Activated CD4-positive, alpha-beta T cell treated with anti-CD3 and anti-CD28 coated beads for 24 hours (primary cell): ENCODE data around the gene NINL.
"Not testable (repeated sequence)": the region's sequence is repeated elsewhere in the genome, so short reads cannot be mapped to it uniquely, and the experiment has no call there.

ENCODE experiments used
- DNase-seq, 2 donors: peaks; one replicate each; pipeline ENCODE4 v3.0.0-alpha.2; 2020; ENCODE audit warnings: low read depth in 2 of 2

Gene NINL

DNA sequence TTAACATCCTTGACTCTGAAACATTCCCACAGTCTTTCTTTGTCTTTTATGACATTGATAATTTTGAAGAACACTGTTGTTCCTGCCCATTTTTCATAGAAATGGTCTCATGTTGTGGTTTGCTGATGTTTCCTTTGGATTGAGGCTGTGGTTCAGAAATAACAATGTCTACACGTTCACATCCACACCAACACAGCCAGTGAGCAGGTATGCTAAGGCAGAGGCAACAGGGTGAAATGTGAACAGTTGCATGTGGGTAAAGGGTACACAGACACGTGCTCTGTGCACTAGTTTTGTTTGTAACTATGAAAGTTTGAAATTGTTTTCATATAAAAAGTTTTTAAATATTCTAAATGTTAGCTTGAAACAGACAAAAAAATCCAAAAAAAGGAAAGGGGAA is 99.5 kb downstream of the NINL start:
- no peak for DNase-seq

DNA sequence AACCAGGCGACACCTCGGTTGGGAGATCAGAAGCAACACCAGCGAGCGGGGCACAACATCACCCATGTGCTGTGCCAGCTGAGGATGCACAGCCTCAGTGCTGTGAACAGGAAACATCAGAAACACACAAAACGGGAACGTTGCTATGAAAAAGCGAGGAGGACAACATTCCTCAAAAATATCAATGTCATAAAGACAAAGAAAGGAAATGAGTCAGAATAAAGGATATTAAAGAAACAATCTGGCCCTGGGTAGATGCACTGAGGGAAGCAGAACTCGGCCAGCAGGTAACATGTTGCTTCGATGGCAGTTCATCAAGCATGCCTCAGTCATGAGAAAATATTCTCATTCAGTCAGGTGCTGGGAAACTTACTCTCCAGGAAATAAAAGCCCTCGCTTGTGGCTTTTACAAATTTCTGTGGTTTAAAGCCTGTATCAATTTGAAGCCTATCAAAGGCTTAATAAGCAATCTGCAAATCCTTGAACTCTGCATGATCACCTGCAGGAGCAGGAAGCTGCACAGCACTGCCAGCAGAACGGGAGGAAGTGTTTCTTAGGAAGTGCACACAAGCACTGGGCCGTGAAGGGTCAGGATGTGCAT is 100.3 kb downstream of the NINL start:
- no peak for DNase-seq

DNA sequence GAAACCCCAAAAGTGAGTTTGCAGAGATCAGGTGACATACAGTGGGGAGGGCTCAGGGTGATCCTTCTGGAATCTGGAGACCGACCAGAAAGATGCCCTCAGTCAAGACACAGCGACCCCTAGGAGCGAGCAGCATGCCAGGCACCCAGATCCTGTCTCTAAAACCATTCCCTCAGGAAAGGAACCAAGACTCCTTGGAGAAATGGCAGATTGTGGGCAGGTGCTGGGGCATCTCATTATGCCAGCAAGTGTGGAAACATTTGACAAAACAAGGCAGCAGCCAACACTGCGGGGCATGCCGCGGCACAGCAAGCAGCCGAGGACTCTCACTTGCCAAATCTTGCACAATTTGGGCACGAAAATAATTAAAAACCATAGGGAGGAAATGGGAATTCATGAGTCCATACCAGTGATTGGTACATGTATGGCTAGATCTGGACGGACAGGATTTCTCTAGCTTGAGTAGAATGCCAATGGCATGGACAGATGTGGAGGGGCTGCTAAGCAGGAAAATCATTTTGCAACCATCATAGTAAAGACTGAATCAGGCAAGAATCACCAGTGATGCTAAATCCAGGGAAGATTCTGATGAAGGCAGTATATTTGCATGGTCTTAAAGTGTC is 101.0 kb downstream of the NINL start:
- DNase-seq: no peak

DNA sequence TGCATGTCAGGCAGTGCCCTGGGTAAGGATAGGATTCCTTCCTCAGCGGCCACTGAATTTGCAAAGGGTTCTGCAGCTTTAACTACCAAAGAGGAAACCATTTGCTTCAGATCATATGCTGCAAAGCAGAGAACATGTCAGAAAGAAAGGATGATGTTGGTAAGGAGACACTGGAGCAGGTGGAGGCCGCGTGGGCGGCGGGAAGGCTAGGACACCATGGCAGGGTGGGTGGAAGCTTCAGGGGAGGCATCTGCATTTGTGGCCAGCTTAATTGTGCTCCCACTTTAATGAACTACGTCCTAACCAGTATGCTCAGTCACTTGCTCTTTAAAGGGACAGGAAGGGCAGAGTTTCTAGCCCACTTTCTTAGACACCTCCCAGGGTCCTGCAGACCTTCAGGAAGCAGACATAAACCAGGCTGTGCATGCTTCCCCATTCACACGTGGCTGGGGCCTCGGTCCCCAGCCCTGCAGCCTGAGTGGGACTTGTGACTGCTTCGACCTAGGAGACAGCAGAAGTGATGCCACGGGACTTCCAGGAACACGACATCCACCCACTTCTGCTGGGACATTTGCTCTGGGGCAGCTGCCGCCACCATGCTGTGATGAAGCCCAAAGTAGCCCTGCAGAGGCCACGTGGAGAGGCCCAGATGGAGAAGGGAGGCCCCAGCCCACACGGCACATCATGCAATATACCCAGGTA is 101.7 kb downstream of the NINL start:
- no peak for DNase-seq

DNA sequence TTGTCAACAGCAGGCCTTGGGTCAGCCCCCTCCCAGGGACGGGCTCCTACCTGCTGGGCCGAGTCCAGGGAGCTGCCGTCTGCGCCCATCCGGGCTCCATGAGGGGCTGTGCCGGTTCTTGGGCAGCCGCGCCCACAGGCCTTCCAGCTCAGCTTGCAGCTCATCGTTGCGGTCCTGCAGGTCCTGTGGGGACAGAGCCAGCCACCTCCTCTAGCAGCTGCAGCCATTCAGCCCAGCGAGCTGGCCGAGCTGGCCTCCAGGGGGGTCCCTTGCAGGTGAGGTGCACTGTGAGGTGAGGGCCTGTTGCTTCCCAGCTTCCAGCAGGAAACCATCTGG is 103.4 kb downstream of the NINL start:
- no peak for DNase-seq

- no peak for DNase-seq
These were observed 104.0 kb downstream of the NINL start for GRCh38 chr20:25481235-25481917.

- DNase-seq: no peak
These were observed 104.5 kb downstream of the NINL start for GRCh38 chr20:25480797-25481196.

- no peak for DNase-seq
These were observed 105.2 kb downstream of the NINL start for GRCh38 chr20:25480156-25480555.

GRCh38 chr20:25479638-25480037 is 105.7 kb downstream of the NINL start:
- no peak for DNase-seq

GRCh38 chr20:25478889-25479568 is 106.3 kb downstream of the NINL start:
- DNase-seq: no peak

DNA sequence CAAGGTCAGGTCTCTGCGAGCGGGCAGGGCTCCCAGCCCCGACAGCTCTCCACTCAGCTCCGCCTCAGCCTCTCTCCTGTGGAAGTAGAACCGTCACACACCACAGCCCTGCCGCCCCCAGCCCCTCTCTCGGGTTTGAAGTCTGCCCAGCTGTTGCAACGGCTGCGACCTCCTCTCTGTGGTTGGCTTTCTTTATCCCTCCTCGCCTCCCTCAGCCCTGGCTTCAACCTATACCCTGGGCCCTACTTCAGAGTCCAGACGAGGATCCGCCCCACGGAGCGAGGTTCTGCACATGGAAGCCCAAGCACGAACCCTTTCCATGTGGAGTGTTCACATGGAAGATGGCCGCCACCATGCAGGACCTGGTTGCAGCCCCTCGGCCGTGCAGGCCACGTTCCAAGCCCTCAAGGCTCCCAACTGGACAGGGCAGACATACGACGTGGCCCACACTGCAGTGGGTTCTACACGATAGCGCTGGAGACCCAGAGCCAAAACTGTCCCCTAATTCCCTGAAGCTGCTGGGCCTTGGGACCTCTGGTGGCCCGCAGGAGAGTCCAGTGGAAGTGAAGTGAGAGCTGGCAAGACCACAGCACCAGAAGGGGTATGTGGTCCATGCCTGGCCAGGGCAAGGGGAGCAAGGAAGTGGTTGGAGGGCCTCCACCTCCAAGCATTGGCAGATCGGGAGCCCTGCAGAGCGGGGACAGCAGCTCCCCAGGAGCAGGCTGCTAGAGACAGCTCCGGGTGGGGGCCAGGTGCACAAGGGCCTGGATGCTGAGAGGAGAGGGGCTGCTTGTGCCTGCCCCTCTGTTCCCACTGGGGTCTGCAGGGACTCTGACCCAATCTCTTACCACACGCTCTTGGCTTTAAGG is 108.1 kb downstream of the NINL start:
- DNase-seq: no peak

- no peak for DNase-seq
These were observed 109.0 kb downstream of the NINL start for GRCh38 chr20:25476106-25477013.

DNA sequence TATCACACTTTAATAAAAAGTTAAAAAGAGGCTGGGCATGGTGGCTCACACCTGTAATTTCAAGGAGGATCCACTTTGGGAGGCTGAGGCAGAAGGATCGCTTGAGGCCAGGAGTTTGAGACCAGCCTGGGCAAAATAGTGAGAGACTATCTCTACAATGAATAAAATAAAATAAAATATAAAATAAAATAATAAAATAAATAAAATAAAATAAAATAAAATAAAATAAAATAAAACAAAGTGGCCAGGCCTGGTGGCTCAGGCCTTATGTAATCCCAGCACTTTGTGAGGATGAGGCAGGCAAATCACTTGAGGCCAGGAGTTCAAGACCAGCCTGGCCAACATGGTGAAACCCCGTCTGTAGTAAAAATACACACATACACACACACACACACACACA is 112.0 kb downstream of the NINL start:
- DNase-seq: not testable (repeated sequence)

DNA sequence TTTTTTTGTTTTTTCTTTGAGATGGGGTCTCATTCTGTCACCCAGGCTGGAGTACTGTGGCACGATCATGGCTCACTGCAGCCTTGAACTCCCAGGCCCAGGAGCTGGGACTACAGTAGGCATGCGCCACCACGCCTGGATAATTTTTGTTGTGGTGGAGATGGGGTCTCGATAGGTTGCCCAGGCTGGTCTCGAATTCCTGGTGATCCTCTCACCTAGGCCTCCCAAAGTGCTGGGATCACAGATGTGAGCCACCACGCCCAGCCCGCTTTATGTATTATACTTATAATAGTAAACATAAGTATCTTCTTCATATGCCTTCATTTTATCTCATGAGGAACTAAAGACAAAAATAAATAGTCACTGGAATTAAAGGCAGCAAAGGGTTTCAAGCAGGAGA is 114.3 kb downstream of the NINL start:
- DNase-seq: no peak

- peak in 1 of 2 donors; percentile 15 for DNase-seq
These were observed 115.3 kb downstream of the NINL start for GRCh38 chr20:25470045-25470444.

GRCh38 chr20:25469558-25469957 is 115.8 kb downstream of the NINL start:
- no peak for DNase-seq

GRCh38 chr20:25468126-25469075 is 116.9 kb downstream of the NINL start:
- DNase-seq: no peak

GRCh38 chr20:25467441-25467840 is 117.9 kb downstream of the NINL start:
- no peak for DNase-seq

DNA sequence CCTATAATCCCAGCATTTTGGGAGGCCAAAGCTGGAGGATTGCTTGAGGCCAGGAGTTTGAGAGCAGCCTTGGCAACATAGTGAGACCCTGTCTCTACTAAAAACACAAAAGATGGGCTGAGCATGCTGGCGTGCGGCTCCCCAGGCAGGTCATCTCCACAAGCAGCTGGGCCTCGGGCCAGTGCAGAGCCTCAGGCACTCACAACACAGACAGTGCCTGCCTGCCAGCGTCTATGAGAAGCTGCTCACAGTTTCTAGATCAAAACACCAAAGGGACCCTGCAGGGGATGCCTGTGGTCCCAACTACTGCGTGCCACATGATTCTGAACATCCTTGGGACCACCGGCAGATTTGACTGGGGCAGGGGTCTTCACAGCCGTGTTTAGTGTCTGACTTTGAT is 118.5 kb downstream of the NINL start:
- no peak for DNase-seq
